GM12891 (cell line): ENCODE measurements around the gene TAF11L14.
"Not testable (repeated sequence)": the region's sequence is repeated elsewhere in the genome, so short reads cannot be mapped to it uniquely, and the experiment has no call there.

Experiments
- DNase-seq: peaks from one replicate; pipeline ENCODE4 v3.0.0; 2011; ENCODE audit warnings: low spot score; ENCODE audit not compliant: insufficient read length
- FAIRE-seq: peaks from 2 replicates; lab custom pipeline; 2011; peaks lifted over from hg19 to GRCh38; lab: Jason Lieb, UNC
- PAX5 ChIP-seq: IDR thresholded peaks from 2 replicates; pipeline ENCODE4 v1.6.1; 2011; ENCODE audit warnings: low read length, moderate library complexity, mild to moderate bottlenecking; ENCODE audit not compliant: insufficient read depth, severe bottlenecking
- POLR2A ChIP-seq: IDR thresholded peaks from 2 replicates; pipeline ENCODE4 v1.6.1; 2011; ENCODE audit warnings: low read depth, low read length, control low read depth
- POLR2AphosphoS5 ChIP-seq: IDR thresholded peaks from 2 replicates; pipeline ENCODE4 v1.6.1; 2011; ENCODE audit warnings: low read depth, low read length, control low read depth
- POU2F2 ChIP-seq: IDR thresholded peaks from 2 replicates; pipeline ENCODE4 v1.6.1; 2011; ENCODE audit warnings: low read depth, mild to moderate bottlenecking, control low read depth, low read length, moderate library complexity
- SPI1 ChIP-seq: IDR thresholded peaks from 2 replicates; pipeline ENCODE4 v1.6.1; 2011; ENCODE audit warnings: low read depth, low read length, control low read depth
- TAF1 ChIP-seq: IDR thresholded peaks from 2 replicates; pipeline ENCODE4 v1.6.1; 2011; ENCODE audit warnings: low read depth, low read length, control low read depth

The TAF11L14 gene

DNA sequence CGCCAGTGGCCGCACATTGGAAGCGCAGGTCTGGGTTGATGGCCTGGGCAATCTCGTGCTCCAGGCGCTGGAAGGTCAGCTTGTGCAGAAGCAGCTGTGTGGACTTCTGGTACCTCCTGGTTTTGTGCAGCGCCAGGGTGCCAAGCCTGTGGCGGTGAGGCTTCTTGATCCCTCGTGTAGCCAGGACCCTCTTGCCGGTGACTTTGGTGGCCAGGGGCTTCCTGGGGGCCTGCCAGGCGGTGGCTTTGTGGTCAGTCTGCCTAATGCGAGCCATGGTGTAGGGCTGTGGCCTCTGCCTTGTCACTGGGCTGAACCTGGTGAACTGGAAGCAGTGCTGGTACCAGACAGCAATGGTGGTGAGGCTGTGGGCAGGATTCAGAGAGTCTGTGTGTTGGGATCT lies 8.6 kb upstream of the TAF11L14 start:
- no peak for TF ChIP-seq POLR2AphosphoS5
- no peak for TF ChIP-seq POLR2A
- no peak for TF ChIP-seq SPI1
- TF ChIP-seq TAF1 = no peak
- TF ChIP-seq POU2F2 = no peak
- TF ChIP-seq PAX5 = no peak
- FAIRE-seq (no peak), DNase-seq (no peak)

DNA sequence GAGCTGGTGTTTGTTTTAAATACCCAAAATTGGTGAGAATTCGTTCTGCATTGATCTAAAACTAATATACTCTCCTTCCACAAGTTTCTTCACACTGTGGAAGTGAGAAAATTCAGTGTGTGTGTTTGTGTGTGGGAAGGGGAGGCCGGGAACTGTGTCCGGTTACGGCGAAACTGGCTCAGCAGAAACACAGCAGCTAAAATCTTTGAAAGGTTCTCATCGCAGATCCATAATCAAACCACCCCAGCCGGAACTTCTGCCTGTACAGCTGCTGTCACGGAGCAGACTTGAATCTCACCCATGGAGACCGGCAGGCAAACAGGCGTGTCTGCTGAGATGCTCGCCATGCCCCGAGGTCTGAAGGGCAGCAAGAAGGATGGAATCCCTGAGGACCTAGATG lies 2.5 kb upstream of the TAF11L14 start, which contains the start of gene TAF11L13:
TAF11L13 (plus strand) TSS at position 301 of the 400 bp plus-strand sequence.
- not testable (repeated sequence) for DNase-seq, FAIRE-seq

- not testable (repeated sequence) for FAIRE-seq, DNase-seq
These were observed 15.0 kb downstream of the TAF11L14 start for GRCh38 chr5:17649232-17649631.

GRCh38 chr5:17655201-17655759 lies 21.0 kb downstream of the TAF11L14 start:
- FAIRE-seq, DNase-seq: not testable (repeated sequence)

DNA sequence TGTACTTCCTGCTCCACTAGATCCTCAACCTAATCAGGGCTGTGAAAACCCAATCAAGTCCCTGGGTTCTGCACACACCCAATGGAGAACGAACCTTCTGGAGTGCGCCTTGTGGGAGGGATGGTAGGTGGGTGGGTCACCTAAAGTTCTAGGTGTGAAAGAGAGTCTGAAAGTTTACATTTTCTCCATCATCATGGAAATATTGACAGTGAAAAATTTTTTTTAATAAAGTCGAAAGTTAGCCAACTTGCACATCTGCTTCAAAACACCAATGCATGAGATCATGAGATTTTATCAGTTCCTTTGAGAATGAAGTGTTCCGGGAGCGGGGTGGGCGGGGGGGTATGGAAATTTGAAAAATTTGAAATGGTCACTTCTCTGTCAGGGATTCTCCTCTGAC lies 21.7 kb downstream of the TAF11L14 start:
- no peak for DNase-seq
- FAIRE-seq = no peak
- TF ChIP-seq SPI1 = no peak
- TF ChIP-seq POLR2A = no peak
- TF ChIP-seq PAX5 = no peak
- TF ChIP-seq POLR2AphosphoS5 = no peak
- no peak for TF ChIP-seq POU2F2
- no peak for TF ChIP-seq TAF1

DNA sequence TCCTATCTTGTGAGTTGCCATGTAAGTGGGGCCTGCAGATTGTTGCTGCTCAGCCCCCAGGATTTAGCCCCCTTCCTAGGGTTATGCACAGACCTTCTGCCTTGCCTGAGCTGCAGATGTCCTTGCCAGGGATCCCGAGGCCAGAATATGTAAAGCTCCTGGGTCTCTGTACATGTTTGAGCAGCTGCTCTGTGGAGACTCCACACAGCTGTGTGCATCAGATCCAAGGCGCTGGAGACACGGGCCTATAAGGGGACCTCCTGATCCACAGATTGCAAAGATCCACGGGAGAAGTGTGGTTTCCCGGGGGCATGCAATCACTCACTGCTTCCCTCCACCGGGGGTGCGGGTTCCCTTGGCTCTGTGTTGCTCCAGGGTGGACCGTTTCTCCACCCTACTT lies 28.9 kb downstream of the TAF11L14 start:
- DNase-seq (no peak), FAIRE-seq (no peak)
- no peak for TF ChIP-seq SPI1
- TF ChIP-seq TAF1 = no peak
- no peak for TF ChIP-seq POLR2AphosphoS5
- TF ChIP-seq PAX5 = no peak
- TF ChIP-seq POU2F2 = no peak
- TF ChIP-seq POLR2A = no peak

GRCh38 chr5:17665836-17666235 lies 31.6 kb downstream of the TAF11L14 start:
- no peak for DNase-seq
- TF ChIP-seq TAF1 = no peak
- TF ChIP-seq SPI1 = peak; percentile 69
- TF ChIP-seq PAX5 = no peak
- TF ChIP-seq POLR2AphosphoS5 = no peak
- no peak for TF ChIP-seq POLR2A
- no peak for TF ChIP-seq POU2F2

DNA sequence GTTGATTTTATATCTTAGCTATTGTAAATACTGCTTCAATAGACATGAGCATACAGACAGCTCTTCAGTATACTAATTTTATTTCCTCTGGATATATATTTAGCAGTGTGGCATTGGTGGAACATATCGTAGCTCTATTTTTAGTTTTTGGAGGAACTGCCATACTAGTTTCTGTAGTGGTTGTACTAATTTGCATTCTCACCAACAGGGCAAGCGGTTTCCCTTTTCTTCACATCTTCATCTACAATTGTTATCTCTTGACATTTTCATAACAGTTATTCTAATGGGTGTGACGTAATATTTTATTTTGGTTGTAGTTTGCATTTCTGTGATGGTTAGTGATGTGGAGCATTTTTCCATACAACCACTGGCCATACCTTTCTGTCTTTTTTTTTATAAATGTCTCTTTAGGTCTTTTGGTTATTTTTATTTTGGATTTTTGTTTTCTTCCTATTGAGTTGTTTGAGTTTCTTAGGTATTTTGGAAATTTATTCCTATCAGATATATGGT lies 32.5 kb downstream of the TAF11L14 start:
- TF ChIP-seq POLR2AphosphoS5 = no peak
- TF ChIP-seq POLR2A = no peak
- no peak for TF ChIP-seq PAX5
- FAIRE-seq = no peak
- no peak for DNase-seq

More at GRCh38 chr5:17665836-17666235, 31.6 kb downstream of the TAF11L14 start:
- FAIRE-seq = no peak

DNA sequence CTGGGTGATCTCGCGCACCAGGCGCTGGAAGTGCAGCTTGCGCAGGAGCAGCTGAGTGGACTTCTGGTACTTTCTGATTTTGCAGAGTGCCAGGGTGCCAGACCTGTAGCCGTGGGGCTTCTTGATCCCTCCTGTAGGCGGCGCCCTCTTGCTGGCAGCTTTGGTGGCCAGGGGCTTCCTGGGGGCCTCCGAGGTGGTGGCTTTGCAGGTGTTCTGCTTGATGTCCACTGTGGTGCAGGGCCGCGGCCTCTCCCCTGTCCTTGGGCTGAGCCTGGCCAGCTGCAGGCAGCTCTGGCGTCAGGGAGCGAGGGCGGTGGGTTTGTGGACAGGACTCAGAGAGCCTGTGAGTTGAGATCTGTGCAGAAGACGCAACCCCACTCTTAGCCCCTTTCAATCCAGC lies 36.1 kb downstream of the TAF11L14 start:
- no peak for FAIRE-seq
- TF ChIP-seq POLR2AphosphoS5 = no peak
- TF ChIP-seq POU2F2 = no peak
- TF ChIP-seq SPI1 = no peak
- no peak for TF ChIP-seq POLR2A
- no peak for TF ChIP-seq TAF1

DNA sequence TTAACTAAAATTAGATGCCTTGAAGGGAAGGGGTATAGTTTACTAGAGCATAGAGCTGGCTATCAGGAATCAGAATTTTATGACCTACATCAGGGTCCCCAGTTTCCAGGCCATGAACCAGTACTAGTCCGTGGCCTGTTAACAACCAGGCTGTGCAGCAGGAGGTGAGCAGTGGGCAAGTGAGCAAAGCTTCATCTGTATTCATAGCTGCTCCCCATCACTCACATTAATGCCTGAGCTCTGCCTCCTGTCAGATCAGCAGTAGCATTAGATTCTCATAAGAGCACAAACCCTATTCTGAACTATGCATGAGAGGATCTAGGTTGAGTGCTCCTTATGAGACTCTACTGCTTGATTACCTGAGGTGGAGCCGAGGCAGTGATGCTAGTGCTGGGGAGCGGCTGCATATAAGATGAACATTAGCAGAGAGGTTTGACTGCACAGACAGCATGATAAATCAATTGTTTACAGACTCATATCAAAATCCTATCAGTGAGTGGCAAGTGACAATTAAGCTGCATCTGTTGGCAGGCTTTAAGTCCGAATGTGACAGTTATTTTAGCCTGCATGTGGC lies 44.6 kb downstream of the TAF11L14 start:
- DNase-seq (no peak), FAIRE-seq (no peak)
- no peak for TF ChIP-seq TAF1
- TF ChIP-seq PAX5 = no peak
- no peak for TF ChIP-seq SPI1
- TF ChIP-seq POU2F2 = no peak
- no peak for TF ChIP-seq POLR2A
- TF ChIP-seq POLR2AphosphoS5 = no peak

More for the DNA sequence above, 36.1 kb downstream of the TAF11L14 start:
- no peak for DNase-seq
